Kidney epithelial cell (primary cell): Measurements from ENCODE around the gene IFT52. TPM values are rescaled to one million over a fixed set of nuclear protein-coding genes. Genes with fewer than 3 reads are reported as not detected.
A peak's percentile ranks its signal among the peaks of the same experiment; 100 is the strongest.
"Not testable (repeated sequence)": the region's sequence is repeated elsewhere in the genome, so short reads cannot be mapped to it uniquely, and the experiment has no call there.

Source experiments
- DNase-seq: peaks from one replicate; pipeline ENCODE4 v3.0.0-alpha.2; 2010; ENCODE audit warnings: low read depth
- H3K27me3 ChIP-seq: 2 replicates; pipeline ENCODE4 v1.6.0; 2011; ENCODE audit warnings: low read length; ENCODE audit not compliant: control insufficient read depth, insufficient read depth
- H3K36me3 ChIP-seq: 2 replicates; pipeline ENCODE4 v1.5.1; 2011; ENCODE audit warnings: low read length; ENCODE audit not compliant: control insufficient read depth, insufficient read depth
- H3K4me3 ChIP-seq: 2 replicates; pipeline ENCODE4 v1.5.1; 2011; ENCODE audit warnings: low read depth, mild to moderate bottlenecking, control low read depth, low read length
- CTCF ChIP-seq: IDR thresholded peaks from 2 replicates; pipeline ENCODE4 v1.5.1; 2011; ENCODE audit warnings: mild to moderate bottlenecking, moderate library complexity, low read length, control low read depth, inconsistent platforms; ENCODE audit not compliant: insufficient read depth, poor library complexity, severe bottlenecking
- total RNA-seq: library from RNA; depleted of rRNA; stranded (reverse); fragments of >200 nt; gene quantifications from 2 replicates; pipeline ENCODE4 v1.2.3, GENCODE V29; 2015

The IFT52 gene
- total RNA-seq, 1 donor from 2014 or later, result 29.7 TPM

GRCh38 chr20:43642548-43642947, 51.8 kb downstream of the IFT52 start:
- Histone ChIP-seq H3K4me3 (no peak overlapping the region), H3K36me3 (peaks cover 1% of the 10 kb centered on the region), H3K27me3 (no peaks in the 10 kb centered on the region)
- TF ChIP-seq CTCF, result no peak
- no peak for DNase-seq

- no peaks in the 10 kb centered on the region for H3K27me3 ChIP-seq
- TF ChIP-seq CTCF, result no peak
- DNase-seq, result no peak
Measured at GRCh38 chr20:43650997-43651525, 60.3 kb downstream of the IFT52 start.

GRCh38 chr20:43651650-43652184, 61.0 kb downstream of the IFT52 start:
- not testable (repeated sequence) for H3K27me3 ChIP-seq, DNase-seq, H3K36me3 ChIP-seq, H3K4me3 ChIP-seq

More at GRCh38 chr20:43650997-43651525, 60.3 kb downstream of the IFT52 start:
- Histone ChIP-seq H3K36me3 (no peaks in the 10 kb centered on the region), H3K4me3 (no peak overlapping the region)

GRCh38 chr20:43653966-43654365, 63.2 kb downstream of the IFT52 start:
- Histone ChIP-seq H3K4me3 (no peak overlapping the region), H3K36me3 (no peaks in the 10 kb centered on the region), H3K27me3 (no peaks in the 10 kb centered on the region)
- no peak for DNase-seq
- no peak for TF ChIP-seq CTCF

- H3K27me3 ChIP-seq, H3K36me3 ChIP-seq, H3K4me3 ChIP-seq, DNase-seq: not testable (repeated sequence)
Measured at GRCh38 chr20:43655176-43655575, 64.4 kb downstream of the IFT52 start.

- DNase-seq, result no peak
- Histone ChIP-seq H3K4me3 (no peak overlapping the region), H3K36me3 (no peaks in the 10 kb centered on the region), H3K27me3 (no peaks in the 10 kb centered on the region)
- no peak for TF ChIP-seq CTCF
Measured at GRCh38 chr20:43655937-43656336, 65.2 kb downstream of the IFT52 start.

GRCh38 chr20:43658069-43658722, 67.5 kb downstream of the IFT52 start:
- DNase-seq, result no peak
- TF ChIP-seq CTCF, result peak; percentile 45
- H3K27me3 ChIP-seq, result no peaks in the 10 kb centered on the region
- H3K36me3 ChIP-seq, result no peaks in the 10 kb centered on the region
- H3K4me3 ChIP-seq, result peak overlapping the region; percentile 87
